Measurements from ENCODE around the gene RAPGEF6.
"Not testable (repeated sequence)": the region's sequence is repeated elsewhere in the genome, so short reads cannot be mapped to it uniquely, and the experiment has no call there.

RAPGEF6 gene

GRCh38 chr5:131487371-131487770 is 147.7 kb downstream of the RAPGEF6 start:
- DNase-seq: not testable (repeated sequence)

- no peak for DNase-seq
Observed at GRCh38 chr5:131482617-131483016, 152.4 kb downstream of the RAPGEF6 start.

GRCh38 chr5:131481569-131481968 is 153.5 kb downstream of the RAPGEF6 start:
- no peak for DNase-seq

GRCh38 chr5:131475541-131475941 is 159.5 kb downstream of the RAPGEF6 start:
- DNase-seq: no peak

GRCh38 chr5:131473731-131474130 is 161.3 kb downstream of the RAPGEF6 start:
- no peak for DNase-seq

DNA sequence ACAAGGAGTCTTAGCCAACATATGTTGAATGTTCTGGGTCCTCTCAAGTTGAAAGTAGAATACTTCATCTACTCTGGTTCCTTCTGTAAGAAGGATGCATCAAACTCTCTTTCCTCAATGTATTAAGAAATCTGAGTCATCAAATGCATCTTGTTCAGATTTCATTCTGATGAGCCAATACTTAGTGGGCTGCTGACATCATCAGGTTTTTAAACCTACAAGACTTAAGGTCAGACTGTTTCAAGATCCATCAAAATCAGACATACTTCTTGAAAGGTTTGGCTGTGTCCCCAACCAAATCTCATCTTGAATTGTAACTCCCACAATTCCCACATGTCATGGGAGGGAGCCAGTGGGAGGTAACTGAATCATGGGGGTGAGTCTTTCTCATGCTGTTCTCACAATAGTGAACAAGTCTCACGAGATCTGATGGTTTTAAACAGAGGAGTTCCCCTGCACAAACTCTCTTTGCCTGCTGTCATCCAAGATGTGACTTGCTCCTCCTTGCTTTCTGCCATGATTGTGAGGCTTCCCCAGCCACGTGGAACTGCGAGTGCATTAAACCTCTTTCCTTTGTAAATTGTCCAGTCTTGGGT is 168.8 kb downstream of the RAPGEF6 start:
- DNase-seq: no peak

DNA sequence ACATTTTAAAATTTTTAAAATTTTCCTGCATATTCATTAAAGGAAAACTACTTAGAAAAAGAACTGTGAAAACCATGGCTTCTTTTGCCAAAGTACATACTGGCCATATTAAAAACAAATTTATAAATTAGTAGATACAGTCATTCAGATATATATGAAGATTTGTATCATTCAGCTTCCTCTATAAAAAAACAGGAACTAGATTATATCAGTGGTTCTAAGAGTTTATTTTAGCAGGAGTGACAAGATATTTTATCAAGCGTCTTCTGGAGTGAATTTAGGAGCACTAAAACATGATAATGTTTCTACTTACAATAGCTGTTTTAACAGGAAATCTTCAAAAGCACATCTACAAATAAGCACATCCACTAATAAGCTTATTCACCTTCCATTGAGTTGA is 171.4 kb downstream of the RAPGEF6 start:
- no peak for DNase-seq

DNA sequence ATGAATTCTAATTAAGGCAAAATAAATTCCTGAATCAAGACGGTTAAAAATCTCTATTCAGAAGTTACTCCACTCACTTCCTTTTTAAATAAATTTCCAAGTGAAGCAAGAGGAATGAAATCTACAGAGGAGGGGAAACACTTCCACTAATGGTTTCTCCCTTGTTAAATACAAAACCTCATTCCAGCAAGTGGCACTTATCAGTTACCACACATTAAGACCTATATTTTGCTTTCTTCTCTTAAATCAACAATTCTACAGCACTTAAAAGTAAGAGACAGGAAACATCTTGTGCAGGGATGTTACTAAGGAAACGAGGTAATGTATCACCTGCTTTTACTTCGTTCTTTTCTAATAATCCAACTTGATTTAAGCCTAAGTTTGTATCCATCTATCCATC is 172.6 kb downstream of the RAPGEF6 start:
- no peak for DNase-seq

DNA sequence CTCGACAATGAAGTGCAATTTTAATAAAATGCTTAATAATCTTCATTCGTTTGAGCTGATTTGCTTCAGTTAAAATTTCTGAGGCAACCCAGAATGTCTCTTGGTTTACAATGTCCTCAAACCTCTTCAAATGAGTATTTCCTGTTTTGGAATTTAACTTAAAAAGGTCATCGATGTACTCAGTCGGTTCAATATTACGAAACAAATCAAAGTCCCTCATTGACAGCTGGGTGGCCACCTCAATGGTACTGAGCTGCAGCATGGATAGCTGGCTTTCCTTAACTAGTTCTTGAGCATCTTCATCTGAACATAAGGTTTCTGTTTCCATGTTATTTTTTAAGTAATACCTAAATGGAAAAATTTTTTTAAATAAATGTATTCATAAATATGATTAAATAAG is 173.3 kb downstream of the RAPGEF6 start:
- DNase-seq: no peak

DNA sequence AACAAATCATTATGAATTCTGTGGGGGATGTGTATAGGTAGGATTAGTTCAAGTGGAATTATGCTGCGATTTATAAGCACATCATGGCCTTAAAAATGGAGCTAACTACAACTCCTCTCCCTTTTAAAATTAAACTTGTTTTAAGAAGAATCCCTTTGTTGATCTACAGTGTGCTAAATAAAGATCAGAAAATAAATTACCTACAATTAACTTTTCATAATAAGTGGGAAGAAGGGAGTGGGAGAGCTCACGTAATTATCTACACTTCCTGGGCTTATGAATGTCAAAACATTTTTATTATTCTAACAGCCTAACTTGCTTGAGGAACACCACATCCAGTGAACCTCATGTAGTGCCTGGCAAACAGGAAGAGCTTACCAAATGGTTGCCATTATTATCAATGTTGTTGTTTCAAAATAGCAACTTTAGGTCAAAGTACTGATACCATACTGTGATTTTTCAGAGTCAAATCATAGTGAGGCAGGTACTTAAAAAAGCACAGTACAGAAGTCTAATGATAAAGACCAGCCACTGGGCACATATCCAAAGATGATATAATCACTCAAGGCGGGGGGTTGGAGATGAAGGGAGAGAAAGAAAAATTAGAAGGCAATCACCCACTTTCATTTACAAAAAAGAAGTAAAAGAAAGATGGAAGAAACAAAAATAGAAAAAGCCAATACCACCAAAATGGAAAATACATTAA is 174.0 kb downstream of the RAPGEF6 start:
- DNase-seq: no peak

GRCh38 chr5:131460133-131460532 is 174.9 kb downstream of the RAPGEF6 start:
- no peak for DNase-seq

DNA sequence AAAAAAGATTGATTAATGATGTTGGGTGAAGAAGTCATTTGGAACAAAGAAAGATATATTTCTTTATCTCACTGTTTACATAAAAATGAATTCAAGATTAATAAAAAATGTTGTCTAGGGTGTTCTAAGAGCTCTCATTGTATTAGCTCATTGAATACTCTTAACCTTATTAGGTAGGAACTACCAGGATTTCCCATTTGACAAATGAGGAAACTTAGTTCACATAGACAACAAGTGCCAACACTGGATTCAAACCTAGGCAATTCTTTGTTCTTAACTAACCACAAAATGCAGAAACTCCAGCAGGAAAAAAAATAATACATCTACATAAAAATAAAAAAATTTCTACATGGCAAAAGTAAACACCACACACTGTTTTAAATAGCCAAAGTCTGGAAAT is 175.8 kb downstream of the RAPGEF6 start:
- no peak for DNase-seq

GRCh38 chr5:131457193-131457592 is 177.8 kb downstream of the RAPGEF6 start:
- DNase-seq: no peak

DNA sequence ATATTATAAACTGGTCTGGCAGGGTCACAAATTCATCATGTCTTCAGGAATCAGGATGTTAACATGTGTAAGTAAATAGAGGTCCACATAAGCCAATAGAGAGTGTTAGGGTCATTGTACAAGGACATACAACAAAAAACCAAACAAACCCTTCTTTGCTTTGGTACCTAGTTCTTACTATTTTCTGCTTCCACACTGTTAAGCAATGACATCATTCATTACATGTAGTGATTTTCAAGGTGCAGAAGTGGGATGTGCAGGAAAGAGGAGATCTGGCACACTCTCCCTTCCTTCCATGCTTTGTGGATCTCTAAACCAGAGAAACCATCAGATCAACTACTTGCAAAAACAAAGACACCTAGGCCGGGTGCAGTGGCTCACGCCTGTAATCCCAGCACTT is 184.1 kb downstream of the RAPGEF6 start:
- DNase-seq: no peak

GRCh38 chr5:131441184-131441583 is 193.8 kb downstream of the RAPGEF6 start:
- DNase-seq: no peak

GRCh38 chr5:131436081-131436480 is 198.9 kb downstream of the RAPGEF6 start:
- no peak for DNase-seq

- no peak for DNase-seq
Observed at GRCh38 chr5:131433109-131433508, 201.9 kb downstream of the RAPGEF6 start.

GRCh38 chr5:131431794-131432193 is 203.2 kb downstream of the RAPGEF6 start:
- no peak for DNase-seq

DNA sequence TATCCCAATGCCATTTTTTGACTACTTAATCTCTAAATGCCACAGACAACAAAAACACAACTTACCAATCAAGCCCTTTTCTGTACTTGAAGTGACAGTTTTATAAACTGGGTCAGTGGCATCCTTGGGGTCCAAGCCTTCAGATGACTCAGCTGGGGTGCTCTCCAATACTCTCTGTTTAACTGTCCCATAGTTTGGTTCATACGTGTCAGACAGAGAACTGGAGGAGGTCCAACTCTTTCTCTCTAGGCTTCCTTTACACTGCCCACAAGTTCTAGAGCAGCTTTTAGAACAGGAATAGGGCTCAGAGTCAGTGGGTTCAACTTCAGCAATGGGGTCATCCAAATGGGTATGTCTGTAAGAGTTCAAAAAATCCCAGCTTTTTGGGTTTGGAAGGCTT is 204.2 kb downstream of the RAPGEF6 start:
- no peak for DNase-seq

- no peak for DNase-seq
Observed at GRCh38 chr5:131426011-131426410, 209.0 kb downstream of the RAPGEF6 start.

DNA sequence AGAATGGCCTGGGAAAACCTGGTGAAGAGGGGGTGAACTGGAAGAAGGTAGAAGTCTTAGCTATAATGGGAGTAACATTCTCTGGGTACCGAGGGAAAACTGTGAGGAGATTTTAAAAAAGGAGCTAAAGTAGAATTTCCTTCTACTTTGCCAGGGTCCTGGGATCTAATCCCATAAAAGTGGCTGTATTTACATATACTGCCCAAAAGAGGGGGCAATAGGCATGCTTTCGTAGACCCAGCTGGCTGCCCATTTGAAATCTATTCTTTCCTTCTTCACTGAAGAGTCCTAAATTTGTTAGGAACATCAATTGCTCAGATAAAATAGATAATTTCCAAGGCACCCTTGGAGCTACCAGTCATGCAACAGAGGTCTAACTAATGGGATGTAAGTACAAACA is 212.0 kb downstream of the RAPGEF6 start:
- DNase-seq: no peak

GRCh38 chr5:131419877-131420276 is 215.2 kb downstream of the RAPGEF6 start:
- no peak for DNase-seq

DNA sequence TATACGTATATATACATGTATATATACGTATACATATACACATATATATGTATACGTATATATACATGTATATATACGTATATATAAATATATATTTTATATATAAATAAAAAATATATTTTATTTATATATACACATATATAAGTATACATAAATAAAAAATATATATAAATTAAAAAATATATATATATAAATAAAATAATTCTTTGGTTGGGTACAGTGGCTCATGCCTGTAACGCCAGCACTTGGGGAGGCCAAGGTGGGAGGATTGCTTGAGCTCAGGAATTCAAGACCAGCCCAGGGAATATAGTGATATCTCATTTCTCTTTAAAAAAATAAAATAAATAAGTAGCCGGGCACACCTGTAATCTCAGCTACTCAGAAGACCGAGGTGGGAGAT is 216.2 kb downstream of the RAPGEF6 start:
- no peak for DNase-seq

GRCh38 chr5:131417240-131417869 is 217.7 kb downstream of the RAPGEF6 start:
- DNase-seq: peak; percentile 24

GRCh38 chr5:131416729-131417128 is 218.3 kb downstream of the RAPGEF6 start:
- no peak for DNase-seq

All from NCI-H446 treated with DMSO at 0.1 percent for 48 hours (cell line).